Erythroblast (primary cell): ENCODE data around the gene LILRA5.
"Not testable (repeated sequence)": the region's sequence is repeated elsewhere in the genome, so short reads cannot be mapped to it uniquely, and the experiment has no call there.

Experiments used
- GATA1 ChIP-seq: IDR thresholded peaks from 2 replicates; pipeline ENCODE4 v1.6.1; 2011; ENCODE audit warnings: low read depth, mild to moderate bottlenecking, control low read depth, low read length, moderate library complexity
- POLR2A ChIP-seq: IDR thresholded peaks from 2 replicates; pipeline ENCODE4 v1.6.1; 2011; ENCODE audit warnings: mild to moderate bottlenecking, low read length

GRCh38 chr19:54359149-54359820 lies 46.3 kb upstream of the LILRA5 start:
- TF ChIP-seq POLR2A, GATA1: not testable (repeated sequence)
